PFSK-1 (cell line): Measurements from ENCODE around the gene SPO11.

ENCODE experiments used
- FOXP2 ChIP-seq: optimal IDR thresholded peaks from 2 replicates; pipeline ENCODE3; 2011; ENCODE audit warnings: borderline replicate concordance, control low read depth, inconsistent platforms; ENCODE audit not compliant: insufficient read depth; ENCODE audit errors: extremely low read length, extremely low read depth
- POLR2AphosphoS5 ChIP-seq: IDR thresholded peaks from 2 replicates; pipeline ENCODE4 v1.6.1; 2012; ENCODE audit warnings: low read depth, mild to moderate bottlenecking, control low read depth, low read length, moderate library complexity
- REST ChIP-seq, 2 experiments: IDR thresholded peaks; 2 replicates each; pipeline versions ENCODE4 v1.6.1 to v1.8.0; 2011 to 2012; ENCODE audit warnings: low read depth in 2 of 2, low read length in 2 of 2, control low read depth in 1 of 2, inconsistent platforms in 1 of 2, mild to moderate bottlenecking in 1 of 2, moderate library complexity in 1 of 2; ENCODE audit not compliant: insufficient read depth in 1 of 2
- SIN3A ChIP-seq: IDR thresholded peaks from 2 replicates; pipeline ENCODE4 v1.6.1; 2012; ENCODE audit warnings: mild to moderate bottlenecking, low read length, moderate library complexity, borderline replicate concordance; ENCODE audit not compliant: insufficient read depth
- TAF1 ChIP-seq: IDR thresholded peaks from 2 replicates; pipeline ENCODE4 v1.6.1; 2012; ENCODE audit warnings: low read length, control low read depth, borderline replicate concordance; ENCODE audit not compliant: insufficient read depth

Gene SPO11

DNA sequence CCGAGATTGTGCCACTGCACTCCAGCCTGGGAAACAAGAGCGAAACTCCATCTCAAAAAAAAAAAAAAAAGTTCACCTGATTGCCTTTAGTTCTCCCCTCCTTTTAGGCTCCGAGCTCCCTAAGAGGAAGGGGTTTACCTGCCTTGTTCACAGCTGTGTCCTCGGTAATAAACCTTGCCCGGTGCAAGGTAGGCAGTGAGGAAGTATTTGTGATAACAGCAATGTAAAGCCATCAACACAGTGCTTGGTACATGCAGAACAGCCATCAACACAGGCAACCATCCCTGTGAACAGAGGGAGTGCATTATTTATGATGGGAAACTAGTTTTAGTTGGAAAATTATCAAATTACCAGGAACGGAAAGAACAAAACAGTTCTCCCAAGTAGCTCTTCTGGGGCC lies 1.8 kb upstream of the SPO11 start:
- TF ChIP-seq REST (IDR thresholded peaks at IDR 0.05; ENCODE audit: insufficient read depth in 1 of 2, low read depth in 2 of 2, low read length in 2 of 2) (no peak), POLR2AphosphoS5 (no peak), TAF1 (no peak), FOXP2 (no peak), SIN3A (no peak)

- TF ChIP-seq POLR2AphosphoS5 = no peak
- TF ChIP-seq TAF1 = no peak
- no peak for TF ChIP-seq FOXP2
- no peak for TF ChIP-seq SIN3A
- no peak for TF ChIP-seq REST (IDR thresholded peaks at IDR 0.05; ENCODE audit: insufficient read depth in 1 of 2, low read depth in 2 of 2, low read length in 2 of 2)
Observed at GRCh38 chr20:57330998-57331397, 1.4 kb downstream of the SPO11 start.

DNA sequence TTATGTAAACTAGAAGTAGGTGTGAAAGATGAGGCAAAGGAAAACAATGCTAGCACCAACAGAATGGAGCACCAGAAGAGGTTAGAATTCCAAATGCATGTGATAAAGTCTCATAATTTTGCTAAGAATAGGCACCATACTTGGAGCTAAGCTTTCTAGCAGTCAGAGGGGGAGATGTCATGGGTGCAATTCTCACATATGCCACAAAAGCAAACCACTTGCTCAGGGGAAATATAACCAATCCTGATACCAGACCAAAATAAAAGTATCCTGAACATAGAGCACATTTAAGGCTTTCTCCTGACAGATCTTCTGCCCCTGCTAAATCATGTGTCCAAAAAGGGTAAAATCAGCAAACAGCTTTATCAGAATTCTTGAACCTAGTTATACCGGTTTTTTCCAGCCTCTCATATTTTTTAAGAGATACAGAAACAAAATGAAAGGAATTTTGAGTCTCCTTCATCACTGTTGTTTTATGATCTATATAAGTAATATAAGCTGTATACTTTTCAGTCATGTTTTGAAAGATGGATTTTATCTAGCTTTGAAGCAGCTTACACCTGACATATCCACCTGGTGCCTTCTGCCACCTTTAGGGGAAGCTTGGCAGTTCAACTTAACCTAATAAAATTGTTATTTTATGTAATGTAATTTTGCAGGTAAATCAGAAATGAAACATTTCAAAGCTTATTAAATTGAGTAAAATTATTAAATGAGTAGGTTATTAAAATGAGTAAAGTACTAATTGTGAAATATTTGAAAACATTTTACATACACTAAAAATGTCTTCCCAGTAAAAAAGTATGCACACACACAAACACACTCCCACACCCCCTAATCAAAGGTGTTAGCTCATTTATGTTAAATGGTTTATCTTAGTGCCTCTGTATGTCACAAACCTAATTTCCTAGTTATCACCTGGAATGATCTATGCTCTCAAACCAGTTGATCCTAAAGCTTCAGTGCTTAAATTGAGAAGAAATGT lies 2.8 kb downstream of the SPO11 start:
- no peak for TF ChIP-seq TAF1
- no peak for TF ChIP-seq REST (IDR thresholded peaks at IDR 0.05; ENCODE audit: insufficient read depth in 1 of 2, low read depth in 2 of 2, low read length in 2 of 2)
- no peak for TF ChIP-seq POLR2AphosphoS5
- TF ChIP-seq SIN3A = no peak
- no peak for TF ChIP-seq FOXP2

- no peak for TF ChIP-seq TAF1
- TF ChIP-seq FOXP2 = no peak
- TF ChIP-seq REST (IDR thresholded peaks at IDR 0.05; ENCODE audit: insufficient read depth in 1 of 2, low read depth in 2 of 2, low read length in 2 of 2) = no peak
- no peak for TF ChIP-seq SIN3A
- no peak for TF ChIP-seq POLR2AphosphoS5
Observed at GRCh38 chr20:57335392-57335791, 5.8 kb downstream of the SPO11 start.

GRCh38 chr20:57341663-57342062 lies 12.1 kb downstream of the SPO11 start:
- TF ChIP-seq POLR2AphosphoS5 (no peak), FOXP2 (no peak), SIN3A (no peak), TAF1 (no peak), REST (IDR thresholded peaks at IDR 0.05; ENCODE audit: insufficient read depth in 1 of 2, low read depth in 2 of 2, low read length in 2 of 2) (no peak)
